IMR-90 (cell line): ENCODE measurements around the gene FKBP4. TPM values are rescaled to one million over a fixed set of nuclear protein-coding genes. Genes with fewer than 3 reads are reported as not detected.

Experiments used
- ATAC-seq: fragments of 200-7000 bp; cut with Tn5 transposase; 2 replicates; pipeline ENCODE4 v1.9.1; 2020; ENCODE audit warnings: low read depth, mild to moderate bottlenecking, moderate library complexity
- BruUV-seq: library from RNA; stranded (reverse); fragments of 400-500 nt; replicated peaks from 2 replicates; lab custom pipeline; 2021; lab: Mats Ljungman, UMichigan
- CTCF ChIA-PET: fragments of 300-600 bp; formaldehyde crosslinking; extraction: SDS; loops from one replicate; lab custom pipeline; 2021; ENCODE audit warnings: antibody characterized with exemption; lab: Yijun Ruan, JAX
- POLR2A ChIA-PET: fragments of 300-600 bp; sonication (Branson Sonifier 250); formaldehyde crosslinking; loops from one replicate; lab custom pipeline; 2022; ENCODE audit warnings: antibody characterized with exemption; ENCODE audit not compliant: unreplicated experiment; lab: Charles Lee
- DNase-seq: peaks from one replicate; pipeline ENCODE4 v3.0.0; 2013
- H2AFZ ChIP-seq: replicated peaks from 2 replicates; pipeline ENCODE3; 2013; ENCODE audit warnings: low read length, mild to moderate bottlenecking; ENCODE audit not compliant: poor library complexity
- H2AK5ac ChIP-seq: 2 replicates; pipeline ENCODE4 v1.6.1; 2013; ENCODE audit warnings: low read depth, low read length, inconsistent platforms
- H2AK9ac ChIP-seq: replicated peaks from 2 replicates; pipeline ENCODE3; 2013; ENCODE audit warnings: mild to moderate bottlenecking, low read depth, low read length, moderate library complexity; ENCODE audit not compliant: poor library complexity
- H2BK120ac ChIP-seq: 2 replicates; pipeline ENCODE4 v1.6.1; 2013; ENCODE audit warnings: low read depth, low read length, inconsistent platforms
- H2BK15ac ChIP-seq: 3 replicates; pipeline ENCODE4 v1.6.1; 2013; ENCODE audit warnings: low read depth, low read length, inconsistent platforms
- H2BK20ac ChIP-seq: 2 replicates; pipeline ENCODE4 v1.6.1; 2013; ENCODE audit warnings: low read depth, mild to moderate bottlenecking, inconsistent platforms, low read length, moderate library complexity
- H2BK5ac ChIP-seq: 2 replicates; pipeline ENCODE4 v1.6.1; 2013; ENCODE audit warnings: mild to moderate bottlenecking, low read depth, low read length, inconsistent platforms; ENCODE audit not compliant: poor library complexity, severe bottlenecking
- H3K14ac ChIP-seq: replicated peaks from 2 replicates; pipeline ENCODE4 v1.6.1; 2013; ENCODE audit warnings: low read depth, low read length, inconsistent platforms
- H3K18ac ChIP-seq: 2 replicates; pipeline ENCODE4 v1.6.1; 2013; ENCODE audit warnings: low read depth, low read length, control low read depth
- H3K23ac ChIP-seq: 2 replicates; pipeline ENCODE4 v1.6.1; 2013; ENCODE audit warnings: low read depth, low read length, inconsistent platforms
- H3K27ac ChIP-seq: 2 replicates; pipeline ENCODE4 v1.5.1; 2013; ENCODE audit warnings: mild to moderate bottlenecking, control low read depth, low read length; ENCODE audit not compliant: insufficient read depth
- H3K27me3 ChIP-seq: 2 replicates; pipeline ENCODE4 v1.6.1; 2013; ENCODE audit warnings: low read length; ENCODE audit not compliant: control insufficient read depth, insufficient read depth
- H3K36me3 ChIP-seq: 2 replicates; pipeline ENCODE4 v1.6.1; 2013; ENCODE audit warnings: low read length, mixed read lengths; ENCODE audit not compliant: control insufficient read depth, insufficient read depth
- H3K4ac ChIP-seq: 2 replicates; pipeline ENCODE4 v1.6.1; 2013; ENCODE audit warnings: low read depth, low read length, inconsistent platforms
- H3K4me1 ChIP-seq: 2 replicates; pipeline ENCODE4 v1.6.1; 2013; ENCODE audit warnings: low read length, mixed read lengths; ENCODE audit not compliant: control insufficient read depth, insufficient read depth
- H3K4me2 ChIP-seq: 2 replicates; pipeline ENCODE4 v1.6.1; 2013; ENCODE audit warnings: low read depth, mild to moderate bottlenecking, control low read depth, low read length, moderate library complexity
- H3K4me3 ChIP-seq: 2 replicates; pipeline ENCODE4 v1.5.1; 2013; ENCODE audit warnings: low read depth, mild to moderate bottlenecking, control low read depth, low read length, moderate library complexity; ENCODE audit not compliant: insufficient read depth
- H3K56ac ChIP-seq: 2 replicates; pipeline ENCODE4 v1.6.1; 2013; ENCODE audit warnings: low read length, inconsistent platforms; ENCODE audit not compliant: insufficient read depth; ENCODE audit errors: extremely low read depth
- H3K79me1 ChIP-seq, 2 experiments: 2 replicates each; pipeline ENCODE4 v1.6.1; 2013; ENCODE audit warnings: low read length in 2 of 2, inconsistent platforms in 1 of 2, low read depth in 1 of 2
- H3K9ac ChIP-seq: 2 replicates; pipeline ENCODE4 v1.6.1; 2013; ENCODE audit warnings: low read depth, low read length, control low read depth
- H3K9me1 ChIP-seq: 2 replicates; pipeline ENCODE4 v1.6.1; 2013; ENCODE audit warnings: low read length, inconsistent platforms; ENCODE audit not compliant: insufficient read depth
- H3K9me3 ChIP-seq: 2 replicates; pipeline ENCODE4 v1.6.1; 2013; ENCODE audit warnings: low read length; ENCODE audit not compliant: control insufficient read depth, insufficient read depth
- H4K20me1 ChIP-seq: 2 replicates; pipeline ENCODE4 v1.6.1; 2013; ENCODE audit warnings: low read length, inconsistent platforms; ENCODE audit not compliant: insufficient read depth
- H4K5ac ChIP-seq: 2 replicates; pipeline ENCODE4 v1.6.1; 2013; ENCODE audit warnings: mild to moderate bottlenecking, low read depth, low read length, control low read depth
- H4K8ac ChIP-seq, 2 experiments: 2 replicates each; pipeline ENCODE4 v1.6.1; 2013; ENCODE audit warnings: low read depth in 2 of 2, low read length in 2 of 2, control low read depth in 1 of 2, inconsistent platforms in 1 of 2
- H4K91ac ChIP-seq: 2 replicates; pipeline ENCODE4 v1.6.1; 2013; ENCODE audit warnings: low read depth, low read length, inconsistent platforms; ENCODE audit not compliant: insufficient read depth
- MAZ ChIP-seq: IDR thresholded peaks from 2 replicates; pipeline ENCODE4 v1.6.1; 2012; ENCODE audit warnings: low read depth, mild to moderate bottlenecking, low read length, improper control_type of control experiment, moderate library complexity, borderline replicate concordance
- RAD21 ChIP-seq: IDR thresholded peaks from 2 replicates; pipeline ENCODE4 v1.6.1; 2012; ENCODE audit warnings: low read length, improper control_type of control experiment
- SMC3 ChIP-seq: fragments of 150-350 bp; IDR thresholded peaks from 2 replicates; pipeline ENCODE4 v1.6.1; 2016; ENCODE audit warnings: low read depth, mild to moderate bottlenecking, antibody characterized with exemption, low read length, moderate library complexity
- WGBS, 2 experiments: methylation state at CpG; one replicate each; pipeline versions ENCODE4 v1.1.5 to v1.1.7; 2013; ENCODE audit warnings: missing lambda C conversion rate in 2 of 2; ENCODE audit not compliant: insufficient read length in 1 of 2; ENCODE audit errors: extremely low coverage in 2 of 2; 5-methylcytosine and 5-hydroxymethylcytosine counted together
- dilution Hi-C: fragments of 300-500 bp; cut with HindIII; formaldehyde crosslinking; loops from one replicate; pipeline ENCODE4 v1.14.3; 2018; ENCODE audit warnings: low sequenced_read_pairs; ENCODE audit not compliant: unreplicated experiment
- in situ Hi-C: fragments of 300-500 bp; cut with MboI; formaldehyde crosslinking; loops from 3 replicates; pipeline ENCODE4 v1.14.3; 2019; ENCODE audit warnings: low sequenced_read_pairs, inconsistent platforms, mixed read lengths
- intact Hi-C: fragments of 100-400 bp; cut with micrococcal nuclease; formaldehyde crosslinking; loops from 2 replicates; pipeline ENCODE4 v1.10.0; 2022
- polyA plus RNA-seq, 3 experiments: library from polyadenylated mRNA; depleted of rRNA; stranded (reverse); fragments of >200 nt; gene quantifications; 2 replicates each; pipeline ENCODE4 v1.2.3, GENCODE V29; 2012; ENCODE audit warnings: low replicate concordance in 1 of 3
- total RNA-seq: library from RNA; depleted of rRNA; stranded (reverse); fragments of >200 nt; gene quantifications from 2 replicates; pipeline ENCODE4 v1.2.3, GENCODE V29; 2012; rRNA removed
- TF ChIP-seq, protein P1 (sequence below): conservative IDR thresholded peaks from 2 replicates; pipeline ENCODE4 v1.5.1; 2012; ENCODE audit warnings: mild to moderate bottlenecking, low read depth, low read length, improper control_type of control experiment

Gene FKBP4
- total and polyA plus RNA-seq, 2 of the 4 experiments (the other 2 are of a cell fraction): 35.7 to 36.0 TPM

DNA sequence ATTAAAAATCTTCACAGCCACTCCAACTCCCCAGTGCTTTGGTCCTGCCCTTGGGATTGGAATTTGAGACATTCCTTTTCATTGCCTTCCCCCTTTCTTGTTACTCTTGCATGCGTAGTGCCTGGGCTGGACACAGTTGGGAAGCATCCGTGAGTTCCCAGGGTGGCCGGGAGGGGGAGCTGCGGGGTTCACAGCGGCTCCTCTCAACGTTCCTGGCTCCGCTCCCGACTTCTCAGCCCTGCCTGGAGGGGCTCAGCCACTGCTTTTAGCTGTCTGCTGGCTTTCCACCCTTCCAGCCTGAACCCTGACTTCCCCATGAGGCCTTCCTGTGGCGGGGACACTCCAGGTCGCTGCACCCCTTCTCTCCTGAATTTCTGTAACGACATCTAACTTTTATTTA lies 58.9 kb downstream of the FKBP4 start:
- peaks cover 5% of the 10 kb centered on the region for H3K4me1 ChIP-seq
- no peaks in the 10 kb centered on the region for H3K27me3 ChIP-seq
- H3K14ac ChIP-seq: no peak overlapping the region
- no peak overlapping the region for H2BK120ac ChIP-seq
- peaks cover 2% of the 10 kb centered on the region; the same call in 1 of the 2 replicates for H3K36me3 ChIP-seq
- no peak overlapping the region for H2AK9ac ChIP-seq
- no peak overlapping the region for H3K56ac ChIP-seq
- ChIA-PET CTCF (interaction anchor here (0.6 to 1.3 kb wide), 7 partner anchors 8 to 180 kb away, joined by 3 to 6 read pairs (median 4); partner anchors contain the start of genes NRIP2 and TULP3), POLR2A (no interaction called here)
- peaks cover 4% of the 10 kb centered on the region; the same call in 1 of the 2 replicates for H3K9me1 ChIP-seq
- WGBS, 2 experiments: 0% methylated on average over 1 of the region's 11 CpGs; no CpG with 5 or more reads in 1 of the 2 experiments
- no TSS peak for BruUV-seq
- TF ChIP-seq SMC3 (peak; percentile 76), MAZ (no peak), RAD21 (peak; percentile 69)
- TF ChIP-seq, protein P1, sequence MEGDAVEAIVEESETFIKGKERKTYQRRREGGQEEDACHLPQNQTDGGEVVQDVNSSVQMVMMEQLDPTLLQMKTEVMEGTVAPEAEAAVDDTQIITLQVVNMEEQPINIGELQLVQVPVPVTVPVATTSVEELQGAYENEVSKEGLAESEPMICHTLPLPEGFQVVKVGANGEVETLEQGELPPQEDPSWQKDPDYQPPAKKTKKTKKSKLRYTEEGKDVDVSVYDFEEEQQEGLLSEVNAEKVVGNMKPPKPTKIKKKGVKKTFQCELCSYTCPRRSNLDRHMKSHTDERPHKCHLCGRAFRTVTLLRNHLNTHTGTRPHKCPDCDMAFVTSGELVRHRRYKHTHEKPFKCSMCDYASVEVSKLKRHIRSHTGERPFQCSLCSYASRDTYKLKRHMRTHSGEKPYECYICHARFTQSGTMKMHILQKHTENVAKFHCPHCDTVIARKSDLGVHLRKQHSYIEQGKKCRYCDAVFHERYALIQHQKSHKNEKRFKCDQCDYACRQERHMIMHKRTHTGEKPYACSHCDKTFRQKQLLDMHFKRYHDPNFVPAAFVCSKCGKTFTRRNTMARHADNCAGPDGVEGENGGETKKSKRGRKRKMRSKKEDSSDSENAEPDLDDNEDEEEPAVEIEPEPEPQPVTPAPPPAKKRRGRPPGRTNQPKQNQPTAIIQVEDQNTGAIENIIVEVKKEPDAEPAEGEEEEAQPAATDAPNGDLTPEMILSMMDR: peak; percentile 86
- no peak overlapping the region for H3K9ac ChIP-seq
- dilution Hi-C loops: no loop called here
- H4K91ac ChIP-seq: no peak overlapping the region
- in situ Hi-C loops: loop anchor here (10.0 kb wide), 1 partner anchor 181 kb away; no protein-coding TSS in a partner anchor
- no peak overlapping the region for H3K4me2 ChIP-seq
- no peak overlapping the region for H3K23ac ChIP-seq
- intact Hi-C loops: loop anchor here (2.0 kb wide), 1 partner anchor 181 kb away; no protein-coding TSS in a partner anchor
- H3K4ac ChIP-seq: no peak overlapping the region
- H4K8ac ChIP-seq: peak overlapping the region in 1 of 2 experiments; percentile 33; a peak in 1 of 4 replicates
- H4K5ac ChIP-seq: no peak overlapping the region
- H3K4me3 ChIP-seq: no peak overlapping the region
- no peak overlapping the region for H2AK5ac ChIP-seq
- peak overlapping the region; percentile 82 for H2AFZ ChIP-seq
- H3K79me1 ChIP-seq: no peaks in the 10 kb centered on the region
- H2BK20ac ChIP-seq: no peak overlapping the region
- ATAC-seq (peak; percentile 89), DNase-seq (peak; percentile 74)
- no peak overlapping the region for H2BK5ac ChIP-seq
- H2BK15ac ChIP-seq: no peak overlapping the region
- no peaks in the 10 kb centered on the region for H3K9me3 ChIP-seq
- H4K20me1 ChIP-seq: 0 out of 2 replicates have a peak, but pooled peaks cover 2% of the 10 kb centered on the region
- no peak overlapping the region for H3K27ac ChIP-seq
- no peak overlapping the region for H3K18ac ChIP-seq

Other genes starting within 250 kb of the FKBP4 start
- gene ITFG2, start 17.7 kb downstream of the FKBP4 start, total RNA-seq: 20.0 and 20.3 TPM in 2 replicates
- 23.2 and 25.5 TPM in 2 replicates for gene ITFG2, start 17.7 kb downstream of the FKBP4 start, polyA plus RNA-seq (2012; rRNA removed)
- 0.18 and 0.28 TPM in 2 replicates for gene NRIP2, start 40.1 kb downstream of the FKBP4 start, total RNA-seq
- 0.19 and 0.27 TPM in 2 replicates for gene NRIP2, start 40.1 kb downstream of the FKBP4 start, polyA plus RNA-seq (2012; rRNA removed)
- gene TEX52, start 62.1 kb downstream of the FKBP4 start, total RNA-seq: not detected in 2 replicates
- gene TEX52, start 62.1 kb downstream of the FKBP4 start, polyA plus RNA-seq (2012; rRNA removed): not detected in 2 replicates
- 14.9 and 16.9 TPM in 2 replicates for gene FOXM1, start 82.2 kb downstream of the FKBP4 start, total RNA-seq
- gene FOXM1, start 82.2 kb downstream of the FKBP4 start, polyA plus RNA-seq (2012; rRNA removed): 27.8 and 29.3 TPM in 2 replicates
- gene RHNO1, start 82.3 kb downstream of the FKBP4 start, total RNA-seq: 30.6 and 36.4 TPM in 2 replicates
- gene RHNO1, start 82.3 kb downstream of the FKBP4 start, polyA plus RNA-seq (2012; rRNA removed): 26.1 and 28.6 TPM in 2 replicates
- 31.1 and 35.5 TPM in 2 replicates for gene TULP3, start 95.9 kb downstream of the FKBP4 start, total RNA-seq
- 35.0 and 35.2 TPM in 2 replicates for gene TULP3, start 95.9 kb downstream of the FKBP4 start, polyA plus RNA-seq (2012; rRNA removed)
- gene TEAD4, start 164.4 kb downstream of the FKBP4 start, total RNA-seq: 8.8 and 10.8 TPM in 2 replicates
- gene TEAD4, start 164.4 kb downstream of the FKBP4 start, polyA plus RNA-seq (2012; rRNA removed): 24.9 and 30.8 TPM in 2 replicates